ES-I3 (cell line): ENCODE data around the gene CCRL2.
"Not testable (repeated sequence)": the region's sequence is repeated elsewhere in the genome, so short reads cannot be mapped to it uniquely, and the experiment has no call there.

ENCODE experiments used
- H3K36me3 ChIP-seq: 2 replicates; pipeline ENCODE4 v1.6.1; 2013; ENCODE audit warnings: mild to moderate bottlenecking, low read length, control low read depth, moderate library complexity; ENCODE audit not compliant: insufficient read depth
- H3K4me1 ChIP-seq: 2 replicates; pipeline ENCODE4 v1.6.1; 2013; ENCODE audit warnings: mild to moderate bottlenecking, control low read depth, low read length; ENCODE audit not compliant: insufficient read depth
- H3K9ac ChIP-seq: 2 replicates; pipeline ENCODE4 v1.6.1; 2013; ENCODE audit warnings: low read depth, mild to moderate bottlenecking, low read length, moderate library complexity
- H3K9me3 ChIP-seq: 2 replicates; pipeline ENCODE4 v1.6.1; 2013; ENCODE audit warnings: mild to moderate bottlenecking, low read length, moderate library complexity; ENCODE audit not compliant: control insufficient read depth, insufficient read depth

The CCRL2 gene

DNA sequence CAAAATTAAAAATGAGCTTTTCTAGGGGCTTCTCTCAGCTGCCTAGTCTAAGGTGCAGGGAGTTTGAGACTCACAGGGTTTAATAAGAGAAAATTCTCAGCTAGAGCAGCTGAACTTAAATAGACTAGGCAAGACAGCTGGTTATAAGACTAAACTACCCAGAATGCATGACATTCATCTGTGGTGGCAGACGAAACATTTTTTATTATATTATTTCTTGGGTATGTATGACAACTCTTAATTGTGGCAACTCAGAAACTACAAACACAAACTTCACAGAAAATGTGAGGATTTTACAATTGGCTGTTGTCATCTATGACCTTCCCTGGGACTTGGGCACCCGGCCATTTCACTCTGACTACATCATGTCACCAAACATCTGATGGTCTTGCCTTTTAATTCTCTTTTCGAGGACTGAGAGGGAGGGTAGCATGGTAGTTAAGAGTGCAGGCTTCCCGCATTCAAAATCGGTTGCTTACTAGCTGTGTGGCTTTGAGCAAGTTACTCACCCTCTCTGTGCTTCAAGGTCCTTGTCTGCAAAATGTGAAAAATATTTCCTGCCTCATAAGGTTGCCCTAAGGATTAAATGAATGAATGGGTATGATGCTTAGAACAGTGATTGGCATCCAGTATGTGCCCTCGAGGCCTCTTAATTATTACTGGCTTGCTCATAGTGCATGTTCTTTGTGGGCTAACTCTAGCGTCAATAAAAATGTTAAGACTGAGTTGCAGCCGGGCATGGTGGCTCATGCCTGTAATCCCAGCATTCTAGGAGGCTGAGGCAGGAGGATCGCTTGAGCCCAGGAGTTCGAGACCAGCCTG lies 35.3 kb upstream of the CCRL2 start:
- Histone ChIP-seq H3K9me3 (no peaks in the 10 kb centered on the region), H3K9ac (no peak overlapping the region), H3K36me3 (no peaks in the 10 kb centered on the region), H3K4me1 (peaks cover 5% of the 10 kb centered on the region; the same call in 1 of the 2 replicates)

DNA sequence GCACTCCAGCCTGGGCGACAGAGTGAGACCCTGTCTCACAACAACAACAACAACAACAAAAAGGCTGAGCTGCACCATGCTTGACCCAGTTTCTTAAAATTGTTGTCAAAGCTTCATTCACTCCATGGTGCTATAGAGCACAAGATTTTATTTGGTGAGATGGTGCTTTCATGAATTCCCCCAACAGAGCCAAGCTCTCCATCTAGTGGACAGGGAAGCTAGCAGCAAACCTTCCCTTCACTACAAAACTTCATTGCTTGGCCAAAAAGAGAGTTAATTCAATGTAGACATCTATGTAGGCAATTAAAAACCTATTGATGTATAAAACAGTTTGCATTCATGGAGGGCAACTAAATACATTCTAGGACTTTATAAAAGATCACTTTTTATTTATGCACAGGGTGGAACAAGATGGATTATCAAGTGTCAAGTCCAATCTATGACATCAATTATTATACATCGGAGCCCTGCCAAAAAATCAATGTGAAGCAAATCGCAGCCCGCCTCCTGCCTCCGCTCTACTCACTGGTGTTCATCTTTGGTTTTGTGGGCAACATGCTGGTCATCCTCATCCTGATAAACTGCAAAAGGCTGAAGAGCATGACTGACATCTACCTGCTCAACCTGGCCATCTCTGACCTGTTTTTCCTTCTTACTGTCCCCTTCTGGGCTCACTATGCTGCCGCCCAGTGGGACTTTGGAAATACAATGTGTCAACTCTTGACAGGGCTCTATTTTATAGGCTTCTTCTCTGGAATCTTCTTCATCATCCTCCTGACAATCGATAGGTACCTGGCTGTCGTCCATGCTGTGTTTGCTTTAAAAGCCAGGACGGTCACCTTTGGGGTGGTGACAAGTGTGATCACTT lies 34.3 kb upstream of the CCRL2 start:
- no peaks in the 10 kb centered on the region for H3K9me3 ChIP-seq
- H3K36me3 ChIP-seq, result no peaks in the 10 kb centered on the region
- H3K4me1 ChIP-seq, result peaks cover 5% of the 10 kb centered on the region; the same call in 1 of the 2 replicates
- no peak overlapping the region for H3K9ac ChIP-seq

- H3K9me3 ChIP-seq, result no peaks in the 10 kb centered on the region
- H3K4me1 ChIP-seq, result peaks cover 5% of the 10 kb centered on the region; the same call in 1 of the 2 replicates
- H3K9ac ChIP-seq, result no peak overlapping the region
- H3K36me3 ChIP-seq, result no peaks in the 10 kb centered on the region
Measured at GRCh38 chr3:46374755-46375154, 32.3 kb upstream of the CCRL2 start.

DNA sequence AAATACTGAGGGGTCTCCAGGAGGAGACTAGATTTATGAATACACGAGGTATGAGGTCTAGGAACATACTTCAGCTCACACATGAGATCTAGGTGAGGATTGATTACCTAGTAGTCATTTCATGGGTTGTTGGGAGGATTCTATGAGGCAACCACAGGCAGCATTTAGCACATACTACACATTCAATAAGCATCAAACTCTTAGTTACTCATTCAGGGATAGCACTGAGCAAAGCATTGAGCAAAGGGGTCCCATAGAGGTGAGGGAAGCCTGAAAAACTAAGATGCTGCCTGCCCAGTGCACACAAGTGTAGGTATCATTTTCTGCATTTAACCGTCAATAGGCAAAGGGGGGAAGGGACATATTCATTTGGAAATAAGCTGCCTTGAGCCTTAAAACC lies 31.8 kb upstream of the CCRL2 start:
- Histone ChIP-seq H3K9me3 (no peaks in the 10 kb centered on the region), H3K4me1 (peaks cover 5% of the 10 kb centered on the region; the same call in 1 of the 2 replicates), H3K9ac (no peak overlapping the region), H3K36me3 (no peaks in the 10 kb centered on the region)

DNA sequence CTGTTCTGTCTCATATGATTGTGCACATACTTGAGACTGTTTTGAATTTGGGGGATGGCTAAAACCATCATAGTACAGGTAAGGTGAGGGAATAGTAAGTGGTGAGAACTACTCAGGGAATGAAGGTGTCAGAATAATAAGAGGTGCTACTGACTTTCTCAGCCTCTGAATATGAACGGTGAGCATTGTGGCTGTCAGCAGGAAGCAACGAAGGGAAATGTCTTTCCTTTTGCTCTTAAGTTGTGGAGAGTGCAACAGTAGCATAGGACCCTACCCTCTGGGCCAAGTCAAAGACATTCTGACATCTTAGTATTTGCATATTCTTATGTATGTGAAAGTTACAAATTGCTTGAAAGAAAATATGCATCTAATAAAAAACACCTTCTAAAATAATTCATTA lies 31.2 kb upstream of the CCRL2 start:
- H3K9me3 ChIP-seq, result no peaks in the 10 kb centered on the region
- no peaks in the 10 kb centered on the region for H3K36me3 ChIP-seq
- H3K9ac ChIP-seq, result no peak overlapping the region
- peaks cover 11% of the 10 kb centered on the region for H3K4me1 ChIP-seq

DNA sequence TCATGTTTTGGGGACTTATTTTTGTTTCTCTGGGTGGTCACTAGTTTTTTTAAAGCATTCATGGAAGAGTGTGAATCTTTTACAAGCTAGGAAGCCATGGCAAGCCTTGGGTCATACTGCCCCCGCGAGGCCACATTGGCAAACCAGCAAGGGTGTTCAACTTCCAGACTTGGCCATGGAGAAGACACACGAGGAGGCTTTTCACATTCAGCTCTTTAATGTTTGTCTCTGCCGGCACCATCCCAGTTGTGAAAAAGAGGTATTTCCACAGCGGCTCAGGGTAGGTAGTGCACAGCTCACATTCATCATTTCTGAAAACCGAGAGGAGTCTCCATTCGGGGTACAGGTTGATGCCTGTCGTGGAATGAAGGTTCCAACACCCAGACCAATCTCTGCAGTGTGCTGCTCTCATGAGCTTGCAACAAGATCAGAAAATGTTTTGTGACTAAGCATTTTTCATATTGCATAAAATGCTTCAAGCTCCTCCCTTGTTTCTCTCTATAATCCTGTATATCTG lies 28.6 kb upstream of the CCRL2 start:
- H3K9me3 ChIP-seq, result no peaks in the 10 kb centered on the region
- peaks cover 12% of the 10 kb centered on the region for H3K4me1 ChIP-seq
- H3K9ac ChIP-seq, result no peak overlapping the region
- H3K36me3 ChIP-seq, result no peaks in the 10 kb centered on the region

- H3K36me3 ChIP-seq, result no peaks in the 10 kb centered on the region
- H3K9me3 ChIP-seq, result no peaks in the 10 kb centered on the region
- H3K9ac ChIP-seq, result no peak overlapping the region
- peaks cover 11% of the 10 kb centered on the region for H3K4me1 ChIP-seq
Measured at GRCh38 chr3:46380471-46381221, 26.4 kb upstream of the CCRL2 start.

- no peak overlapping the region for H3K9ac ChIP-seq
- peaks cover 8% of the 10 kb centered on the region for H3K4me1 ChIP-seq
- no peaks in the 10 kb centered on the region for H3K9me3 ChIP-seq
- no peaks in the 10 kb centered on the region for H3K36me3 ChIP-seq
Measured at GRCh38 chr3:46381625-46382024, 25.4 kb upstream of the CCRL2 start.

- Histone ChIP-seq H3K4me1 (peaks cover 8% of the 10 kb centered on the region), H3K36me3 (no peaks in the 10 kb centered on the region), H3K9ac (no peak overlapping the region), H3K9me3 (no peaks in the 10 kb centered on the region)
Measured at GRCh38 chr3:46383211-46383950, 23.7 kb upstream of the CCRL2 start.

DNA sequence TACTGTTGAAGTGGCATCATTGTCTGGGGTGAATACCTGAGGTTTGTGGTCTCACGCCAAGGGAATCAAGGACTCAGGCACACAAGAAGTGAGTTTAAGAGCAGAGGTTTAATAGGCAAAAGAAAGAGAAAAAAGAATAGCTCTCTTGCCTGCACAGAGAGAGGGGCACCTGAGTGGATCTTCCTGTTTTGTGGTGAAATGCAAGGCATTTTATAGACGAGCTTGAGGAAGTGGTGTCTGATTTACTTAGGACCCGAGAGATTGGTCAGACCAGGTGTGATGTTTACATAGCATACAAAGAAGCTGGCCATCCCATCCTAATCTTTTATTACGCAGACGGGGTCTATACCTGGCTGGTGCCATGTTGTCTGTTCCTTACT lies 23.1 kb upstream of the CCRL2 start:
- no peaks in the 10 kb centered on the region for H3K36me3 ChIP-seq
- no peak overlapping the region for H3K9ac ChIP-seq
- H3K9me3 ChIP-seq, result no peaks in the 10 kb centered on the region
- H3K4me1 ChIP-seq, result peaks cover 8% of the 10 kb centered on the region

DNA sequence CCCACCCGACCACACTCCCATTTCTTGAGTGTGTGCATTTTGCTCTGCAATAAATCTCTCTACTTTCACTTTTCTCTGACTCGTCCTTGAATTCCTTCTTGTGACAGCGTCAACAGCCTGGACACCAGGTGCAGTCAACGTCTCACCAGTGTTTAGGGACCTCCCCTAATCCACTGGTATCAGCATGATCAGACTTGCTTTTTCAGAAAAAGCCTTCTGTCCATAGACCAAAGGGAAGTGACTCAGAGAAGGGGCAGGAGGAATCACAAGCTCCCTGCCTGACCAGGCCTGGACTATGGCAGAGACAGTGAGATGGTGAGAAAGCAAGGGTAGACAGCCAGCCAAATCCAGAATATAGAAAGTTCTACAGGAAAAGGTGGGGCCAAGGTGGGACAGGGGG lies 20.9 kb upstream of the CCRL2 start:
- Histone ChIP-seq H3K9me3 (no peaks in the 10 kb centered on the region), H3K36me3 (no peaks in the 10 kb centered on the region), H3K4me1 (no peaks in the 10 kb centered on the region), H3K9ac (no peak overlapping the region)

- H3K9me3 ChIP-seq, H3K36me3 ChIP-seq, H3K9ac ChIP-seq, H3K4me1 ChIP-seq: not testable (repeated sequence)
Measured at GRCh38 chr3:46388847-46389246, 18.2 kb upstream of the CCRL2 start.

- Histone ChIP-seq H3K4me1 (peaks cover 6% of the 10 kb centered on the region; the same call in 1 of the 2 replicates), H3K9ac (no peak overlapping the region), H3K36me3 (no peaks in the 10 kb centered on the region), H3K9me3 (no peaks in the 10 kb centered on the region)
Measured at GRCh38 chr3:46389306-46389705, 17.8 kb upstream of the CCRL2 start.

- H3K9me3 ChIP-seq, H3K9ac ChIP-seq, H3K36me3 ChIP-seq, H3K4me1 ChIP-seq: not testable (repeated sequence)
Measured at GRCh38 chr3:46391526-46391925, 15.5 kb upstream of the CCRL2 start.
